ENCODE measurements around the gene MFGE8.

Gene MFGE8

GRCh38 chr15:88906130-88906529, 7.0 kb downstream of the MFGE8 start:
- no peaks in the 10 kb centered on the region; the same call in 1 of the 2 replicates for H3K4me1 ChIP-seq
- TF ChIP-seq, protein P1, sequence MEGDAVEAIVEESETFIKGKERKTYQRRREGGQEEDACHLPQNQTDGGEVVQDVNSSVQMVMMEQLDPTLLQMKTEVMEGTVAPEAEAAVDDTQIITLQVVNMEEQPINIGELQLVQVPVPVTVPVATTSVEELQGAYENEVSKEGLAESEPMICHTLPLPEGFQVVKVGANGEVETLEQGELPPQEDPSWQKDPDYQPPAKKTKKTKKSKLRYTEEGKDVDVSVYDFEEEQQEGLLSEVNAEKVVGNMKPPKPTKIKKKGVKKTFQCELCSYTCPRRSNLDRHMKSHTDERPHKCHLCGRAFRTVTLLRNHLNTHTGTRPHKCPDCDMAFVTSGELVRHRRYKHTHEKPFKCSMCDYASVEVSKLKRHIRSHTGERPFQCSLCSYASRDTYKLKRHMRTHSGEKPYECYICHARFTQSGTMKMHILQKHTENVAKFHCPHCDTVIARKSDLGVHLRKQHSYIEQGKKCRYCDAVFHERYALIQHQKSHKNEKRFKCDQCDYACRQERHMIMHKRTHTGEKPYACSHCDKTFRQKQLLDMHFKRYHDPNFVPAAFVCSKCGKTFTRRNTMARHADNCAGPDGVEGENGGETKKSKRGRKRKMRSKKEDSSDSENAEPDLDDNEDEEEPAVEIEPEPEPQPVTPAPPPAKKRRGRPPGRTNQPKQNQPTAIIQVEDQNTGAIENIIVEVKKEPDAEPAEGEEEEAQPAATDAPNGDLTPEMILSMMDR (IDR thresholded peaks at IDR 0.05; ENCODE audit: low read depth, low read length): no peak
- no peaks in the 10 kb centered on the region for H3K36me3 ChIP-seq

DNA sequence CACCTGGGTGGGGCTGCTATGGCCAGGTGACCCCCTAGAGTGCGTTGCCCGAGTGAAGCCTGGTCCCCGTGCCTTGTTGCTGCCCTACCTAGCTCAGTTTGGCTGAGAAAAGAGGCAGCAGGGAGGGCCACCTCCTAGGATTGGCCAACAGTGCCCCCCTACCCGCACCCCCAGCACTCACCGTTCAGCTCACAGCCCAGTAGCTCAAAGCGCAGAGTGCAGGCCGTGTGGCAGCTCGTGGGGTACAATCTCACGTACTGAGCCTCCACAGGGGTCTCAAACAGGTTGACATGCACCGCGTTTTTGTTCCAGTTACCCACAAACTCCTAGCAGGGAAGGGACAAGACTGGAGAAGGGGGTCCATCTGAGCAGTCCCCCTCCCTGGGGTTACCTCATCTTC, 7.6 kb downstream of the MFGE8 start:
- Histone ChIP-seq H3K4me1 (no peaks in the 10 kb centered on the region; the same call in 1 of the 2 replicates), H3K4me3 (ENCODE audit: low read depth, low read length) (no peak overlapping the region), H3K36me3 (no peaks in the 10 kb centered on the region), H3K9me3 (no peaks in the 10 kb centered on the region), H3K27me3 (no peaks in the 10 kb centered on the region)
- DNase-seq: no peak
- TF ChIP-seq, protein P1 (IDR thresholded peaks at IDR 0.05; ENCODE audit: low read depth, low read length): no peak

More at GRCh38 chr15:88906130-88906529, 7.0 kb downstream of the MFGE8 start:
- DNase-seq: no peak
- no peak overlapping the region for H3K4me3 ChIP-seq (ENCODE audit: low read depth, low read length)
- no peaks in the 10 kb centered on the region for H3K9me3 ChIP-seq
- no peaks in the 10 kb centered on the region for H3K27me3 ChIP-seq

DNA sequence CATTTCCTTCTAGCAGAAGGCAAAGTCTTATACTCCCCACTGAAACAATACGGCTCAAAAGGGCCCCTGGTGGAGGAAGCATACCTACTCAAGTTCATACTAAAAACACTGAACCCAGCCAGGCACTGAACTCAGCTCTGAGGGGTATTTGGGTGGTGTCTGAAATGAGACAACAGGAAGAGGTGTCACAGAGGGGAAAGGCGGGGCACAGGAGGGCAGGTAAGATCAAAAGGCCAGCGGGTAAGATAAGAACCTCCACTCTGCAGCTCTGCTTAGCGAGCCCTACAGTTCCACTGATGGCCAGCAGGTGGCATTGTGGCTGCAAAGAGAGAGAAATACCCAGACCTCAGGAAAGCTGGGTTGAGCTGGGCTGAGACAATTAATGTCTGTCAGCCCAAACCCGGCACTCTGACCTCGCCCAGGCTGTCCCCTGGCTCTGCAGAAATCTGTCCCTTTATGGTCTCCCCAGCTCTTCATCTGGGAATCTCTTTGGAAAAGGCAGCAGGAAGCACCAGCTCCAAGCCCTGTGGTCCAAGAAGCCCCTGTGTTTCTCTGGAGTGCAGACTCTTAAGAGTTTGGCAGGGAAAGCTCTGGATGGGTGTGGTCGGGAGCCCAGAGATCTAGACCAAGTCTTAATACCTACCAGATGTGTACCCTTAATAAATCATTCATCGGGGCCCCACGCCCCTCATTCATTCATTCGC, 8.4 kb downstream of the MFGE8 start:
- Histone ChIP-seq H3K36me3 (no peaks in the 10 kb centered on the region), H3K4me3 (ENCODE audit: low read depth, low read length) (no peak overlapping the region), H3K4me1 (no peaks in the 10 kb centered on the region; the same call in 1 of the 2 replicates), H3K27me3 (no peaks in the 10 kb centered on the region), H3K9me3 (no peaks in the 10 kb centered on the region)
- TF ChIP-seq, protein P1 (IDR thresholded peaks at IDR 0.05; ENCODE audit: low read depth, low read length): peak; percentile 99
- peak; percentile 83 for DNase-seq

- DNase-seq: no peak
- Histone ChIP-seq H3K9me3 (no peaks in the 10 kb centered on the region), H3K4me3 (ENCODE audit: low read depth, low read length) (no peak overlapping the region), H3K4me1 (no peaks in the 10 kb centered on the region; the same call in 1 of the 2 replicates), H3K36me3 (no peaks in the 10 kb centered on the region), H3K27me3 (no peaks in the 10 kb centered on the region)
- TF ChIP-seq, protein P1 (IDR thresholded peaks at IDR 0.05; ENCODE audit: low read depth, low read length): no peak
Measured at GRCh38 chr15:88904257-88904623, 8.9 kb downstream of the MFGE8 start.

DNA sequence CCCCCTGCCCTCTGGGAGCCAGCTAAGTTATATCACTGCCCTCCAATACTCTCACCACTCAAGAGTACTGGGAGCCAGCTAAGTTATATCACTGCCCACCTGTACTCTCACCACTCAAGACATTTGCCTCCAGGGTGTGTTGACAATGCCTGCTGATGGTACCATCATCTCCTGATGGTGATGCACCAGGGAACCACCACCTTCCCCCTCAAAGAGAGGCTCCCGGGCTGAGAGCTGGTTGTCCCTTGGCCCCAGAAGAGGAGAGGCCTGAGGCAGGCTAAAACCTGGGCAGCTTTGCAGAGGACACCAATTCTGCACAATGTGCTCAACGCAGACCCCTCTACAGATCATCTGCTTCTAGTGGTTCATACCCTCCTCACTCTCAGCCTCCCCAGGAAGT, 10.3 kb downstream of the MFGE8 start:
- Histone ChIP-seq H3K36me3 (no peaks in the 10 kb centered on the region), H3K4me1 (peaks cover under 1% of the 10 kb centered on the region; the same call in 1 of the 2 replicates)

More for the DNA sequence above, 10.3 kb downstream of the MFGE8 start:
- TF ChIP-seq, protein P1 (IDR thresholded peaks at IDR 0.05; ENCODE audit: low read depth, low read length): no peak
- no peaks in the 10 kb centered on the region for H3K27me3 ChIP-seq
- no peaks in the 10 kb centered on the region for H3K9me3 ChIP-seq
- H3K4me3 ChIP-seq (ENCODE audit: low read depth, low read length): no peak overlapping the region
- no peak for DNase-seq

All from BE2C (cell line).